Limb (tissue), 2 donors: Measurements from ENCODE around the gene PPFIA2.
A peak's percentile ranks its signal among the peaks of the same experiment; 100 is the strongest.

Experiments used
- DNase-seq, 2 donors: peaks; one replicate each; pipeline ENCODE4 v3.0.0-alpha.2; 2016; ENCODE audit errors: extremely low spot score in 2 of 2

PPFIA2 gene

GRCh38 chr12:81450920-81451739, 308.0 kb downstream of the PPFIA2 start:
- DNase-seq: peak in 1 of 2 donors; percentile 45

- no peak for DNase-seq
These were observed 317.5 kb downstream of the PPFIA2 start for GRCh38 chr12:81441629-81442028.

- no peak for DNase-seq
These were observed 319.1 kb downstream of the PPFIA2 start for GRCh38 chr12:81440001-81440400.

GRCh38 chr12:81439344-81439743, 319.8 kb downstream of the PPFIA2 start:
- DNase-seq: no peak

- DNase-seq: no peak
These were observed 342.1 kb downstream of the PPFIA2 start for GRCh38 chr12:81417056-81417455.

- DNase-seq: no peak
These were observed 342.6 kb downstream of the PPFIA2 start for GRCh38 chr12:81416571-81416970.

- no peak for DNase-seq
These were observed 344.7 kb downstream of the PPFIA2 start for GRCh38 chr12:81414441-81414840.

GRCh38 chr12:81412940-81413339, 346.2 kb downstream of the PPFIA2 start:
- no peak for DNase-seq

- no peak for DNase-seq
These were observed 355.8 kb downstream of the PPFIA2 start for GRCh38 chr12:81403348-81403747.

- DNase-seq: no peak
These were observed 357.9 kb downstream of the PPFIA2 start for GRCh38 chr12:81401241-81401640.

- DNase-seq: no peak
These were observed 359.1 kb downstream of the PPFIA2 start for GRCh38 chr12:81400024-81400423.

- DNase-seq: no peak
These were observed 363.7 kb downstream of the PPFIA2 start for GRCh38 chr12:81395431-81395830.

- DNase-seq: no peak
These were observed 369.5 kb downstream of the PPFIA2 start for GRCh38 chr12:81389550-81390099.

- DNase-seq: no peak
These were observed 373.0 kb downstream of the PPFIA2 start for GRCh38 chr12:81386101-81386500.

GRCh38 chr12:81381951-81382350, 377.2 kb downstream of the PPFIA2 start:
- DNase-seq: no peak

- no peak for DNase-seq
These were observed 380.4 kb downstream of the PPFIA2 start for GRCh38 chr12:81378601-81379285.

GRCh38 chr12:81377771-81378170, 381.4 kb downstream of the PPFIA2 start:
- DNase-seq: no peak

- DNase-seq: no peak
These were observed 383.2 kb downstream of the PPFIA2 start for GRCh38 chr12:81375969-81376368.

- no peak for DNase-seq
These were observed 388.7 kb downstream of the PPFIA2 start for GRCh38 chr12:81370456-81370855.

GRCh38 chr12:81369175-81369574, 390.0 kb downstream of the PPFIA2 start:
- no peak for DNase-seq

- DNase-seq: no peak
These were observed 393.9 kb downstream of the PPFIA2 start for GRCh38 chr12:81365284-81365683.

- no peak for DNase-seq
These were observed 398.2 kb downstream of the PPFIA2 start for GRCh38 chr12:81360916-81361315.

GRCh38 chr12:81359736-81360135, 399.4 kb downstream of the PPFIA2 start:
- DNase-seq: no peak
